ENCODE results near the gene KATNAL2.

- TF ChIP-seq CTCF (conservative IDR thresholded peaks at IDR 0.05), result no peak
- no peak for TF ChIP-seq EZH2 (IDR thresholded peaks at IDR 0.05; ENCODE audit: low read depth)
Observed at GRCh38 chr18:46916551-46917107, 773 bp upstream of the KATNAL2 start.

Data from PC-9 (cell line).